Epidermal melanocyte (primary cell): ENCODE measurements around the gene C3orf85.

Experiments
- DNase-seq: peaks from one replicate; pipeline ENCODE4 v3.0.0; 2011; ENCODE audit warnings: low spot score; ENCODE audit not compliant: insufficient read length

C3orf85 gene

DNA sequence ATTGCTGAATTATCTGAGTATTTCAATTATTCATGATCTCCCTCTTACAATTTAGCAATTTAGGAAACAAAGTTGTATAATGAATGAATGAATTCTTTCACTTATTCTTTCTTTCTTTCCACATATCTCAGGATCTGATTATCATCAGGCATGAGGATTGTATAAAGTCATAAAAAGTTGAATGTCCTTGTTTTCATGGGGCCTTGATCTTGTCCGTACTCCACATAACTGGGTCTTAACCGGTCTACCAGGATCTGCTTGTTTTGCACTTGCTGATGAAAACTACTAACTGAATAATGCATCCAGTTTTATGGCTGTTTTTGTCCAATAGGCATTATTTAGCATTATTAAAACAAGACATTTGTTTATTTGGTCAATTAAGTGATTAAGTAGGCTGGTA is 12.6 kb downstream of the C3orf85 start:
- no peak for DNase-seq

DNA sequence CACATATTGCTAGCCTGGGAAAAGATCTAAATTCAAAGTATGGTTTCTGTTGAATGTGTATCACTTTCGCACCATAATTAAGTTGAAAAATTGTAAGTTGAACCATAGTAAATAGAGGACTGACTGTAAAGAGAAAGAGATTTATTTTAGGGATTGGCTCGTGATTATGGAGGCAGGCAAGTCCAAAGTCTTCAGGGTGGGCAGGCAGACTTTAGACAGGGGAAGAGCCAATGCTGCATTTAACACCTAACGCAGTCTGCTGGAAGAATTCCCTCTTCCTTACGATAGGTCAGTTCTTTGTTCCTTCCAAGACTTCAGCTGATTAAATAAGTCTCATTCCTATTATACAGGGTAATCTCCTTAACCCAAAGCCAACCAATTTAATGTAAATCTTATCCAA is 15.8 kb downstream of the C3orf85 start:
- no peak for DNase-seq

DNA sequence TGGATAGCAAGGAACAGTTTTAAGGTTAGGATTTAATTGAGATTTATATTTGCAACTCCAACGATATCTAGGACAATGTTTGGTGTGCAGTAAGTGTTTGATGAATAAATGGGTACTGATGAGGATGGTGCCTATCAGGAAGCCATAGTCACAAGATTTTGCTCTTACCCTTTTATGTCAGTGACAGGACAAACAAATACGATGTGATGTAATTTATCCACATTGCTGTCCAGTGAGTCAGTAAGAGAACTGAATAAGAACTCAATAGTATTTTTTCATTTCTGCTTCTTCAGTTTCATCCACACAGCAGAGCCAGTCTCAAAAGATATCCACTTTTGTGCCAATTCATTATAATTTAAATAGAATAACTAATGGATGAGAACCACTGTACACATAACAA is 18.5 kb downstream of the C3orf85 start:
- no peak for DNase-seq

DNA sequence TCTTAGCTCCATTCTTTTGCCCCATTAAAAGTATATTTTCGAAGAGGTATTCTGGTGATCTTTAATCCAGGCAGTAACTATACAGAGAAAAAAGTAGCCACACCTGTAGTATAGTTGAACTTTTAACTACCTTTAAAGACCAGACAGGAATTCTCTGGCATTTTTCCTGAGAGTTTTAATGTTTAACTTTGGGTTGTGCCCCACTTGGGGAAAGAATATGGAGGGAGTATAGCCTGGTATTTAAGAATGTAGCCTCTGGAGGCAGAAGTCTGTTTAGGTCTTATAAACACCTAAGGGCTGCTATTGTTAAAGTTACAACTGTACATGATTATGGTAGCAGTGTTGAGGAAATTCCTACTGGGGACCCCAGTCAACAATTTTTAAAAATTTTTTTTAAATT is 19.3 kb downstream of the C3orf85 start:
- DNase-seq = no peak

DNA sequence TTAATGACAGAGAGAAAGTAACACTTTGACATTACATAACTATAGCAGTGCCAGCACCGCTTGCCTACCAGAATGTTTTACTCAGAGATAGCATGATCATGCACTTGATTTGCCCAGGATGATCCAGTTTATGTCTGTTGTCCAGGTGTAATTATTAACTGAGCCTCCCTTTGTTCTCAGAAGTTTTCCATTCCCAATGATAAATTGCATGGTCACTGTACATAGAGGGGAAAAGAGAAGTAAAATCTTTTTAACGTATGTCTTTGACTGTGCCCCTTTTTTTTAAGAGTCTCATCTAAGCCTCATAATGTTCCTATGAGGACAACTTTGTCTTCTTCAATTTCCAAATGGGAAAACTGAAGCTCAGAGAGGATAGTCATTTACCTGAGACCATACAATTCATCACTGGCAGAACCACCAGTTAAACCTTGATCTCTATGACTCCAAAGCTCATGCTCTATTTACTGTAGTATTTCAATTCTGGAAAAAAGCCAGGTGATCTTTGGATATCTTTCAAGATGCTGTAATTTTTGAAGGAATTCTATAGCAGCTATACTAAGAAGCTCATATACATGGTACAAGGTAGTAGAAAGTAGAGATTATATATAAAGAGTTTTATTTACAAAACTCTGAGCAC is 25.1 kb downstream of the C3orf85 start:
- DNase-seq = no peak

DNA sequence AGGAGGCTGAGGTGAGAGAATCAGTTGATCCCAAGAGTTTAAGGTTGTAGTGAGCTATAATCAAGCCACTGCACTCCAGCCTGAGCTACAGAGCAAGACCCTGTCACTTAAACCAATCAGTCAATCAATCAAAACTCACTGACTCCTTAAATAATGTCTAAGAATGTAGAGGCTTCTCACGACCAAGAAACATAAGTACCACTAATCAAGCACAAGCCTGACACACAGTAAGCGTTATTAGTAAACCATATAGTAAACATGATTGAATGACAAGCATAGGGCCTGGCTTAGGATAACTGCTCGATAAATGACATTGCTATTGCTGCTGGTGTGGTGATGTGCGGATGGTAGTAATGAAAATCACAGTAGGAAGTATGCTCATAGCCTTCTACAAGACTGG is 29.4 kb downstream of the C3orf85 start:
- DNase-seq = no peak

DNA sequence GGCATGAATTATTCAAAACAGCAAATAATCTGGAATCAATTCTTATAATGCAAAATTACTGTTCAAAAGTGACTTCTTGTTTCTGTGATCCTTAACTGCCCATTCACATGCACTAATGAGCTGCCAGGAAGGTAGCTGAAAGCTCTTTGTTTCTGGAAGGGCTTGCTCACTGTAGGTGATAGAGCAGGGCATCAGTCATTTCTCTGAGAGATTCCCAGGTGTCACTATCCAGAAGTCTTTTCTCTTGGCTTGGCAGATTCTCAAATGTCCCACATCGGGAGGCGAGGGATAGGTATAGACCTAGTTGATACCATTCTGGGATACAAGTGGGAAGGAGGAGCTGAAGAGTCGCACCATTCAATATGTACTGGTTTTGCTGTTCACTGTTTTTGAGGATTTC is 35.0 kb downstream of the C3orf85 start:
- no peak for DNase-seq

DNA sequence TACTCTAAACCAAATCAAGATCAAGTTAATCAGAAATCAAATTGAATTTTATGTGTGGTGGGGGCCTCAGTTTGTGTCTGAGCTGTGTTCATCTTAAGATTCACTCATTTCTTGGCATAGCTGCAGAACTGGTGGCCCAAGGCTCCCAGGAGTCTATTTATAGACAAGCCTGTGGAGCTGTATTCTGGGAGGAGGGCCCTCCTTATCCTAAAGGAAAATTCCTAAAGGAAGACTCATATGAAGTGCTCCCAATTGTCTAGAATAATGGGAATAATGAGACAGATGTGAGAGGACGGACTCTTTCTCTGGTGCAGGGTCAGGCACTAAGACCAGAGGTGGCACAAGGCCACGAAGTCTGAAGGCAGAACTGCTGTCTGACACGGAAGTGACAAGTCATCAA is 38.9 kb downstream of the C3orf85 start:
- no peak for DNase-seq

DNA sequence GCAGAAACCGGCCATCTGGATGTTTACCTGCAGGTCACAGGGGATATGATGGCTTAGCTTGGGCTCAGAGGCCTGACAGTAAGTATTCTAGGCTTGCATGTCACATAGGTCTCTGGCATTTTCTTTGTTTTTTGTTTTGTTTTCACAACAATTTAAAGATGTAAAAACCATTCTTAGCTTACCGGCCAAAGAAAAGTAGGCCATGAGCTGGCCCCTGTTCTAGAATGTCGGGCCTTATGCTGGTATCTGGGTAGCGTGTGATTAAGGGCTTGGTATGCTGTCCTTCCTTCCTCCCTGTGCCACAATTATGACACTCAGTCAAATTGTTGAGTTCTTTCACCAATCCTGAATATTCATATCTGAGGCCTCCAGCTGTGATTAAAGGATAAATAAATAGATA is 40.2 kb downstream of the C3orf85 start:
- DNase-seq = no peak

DNA sequence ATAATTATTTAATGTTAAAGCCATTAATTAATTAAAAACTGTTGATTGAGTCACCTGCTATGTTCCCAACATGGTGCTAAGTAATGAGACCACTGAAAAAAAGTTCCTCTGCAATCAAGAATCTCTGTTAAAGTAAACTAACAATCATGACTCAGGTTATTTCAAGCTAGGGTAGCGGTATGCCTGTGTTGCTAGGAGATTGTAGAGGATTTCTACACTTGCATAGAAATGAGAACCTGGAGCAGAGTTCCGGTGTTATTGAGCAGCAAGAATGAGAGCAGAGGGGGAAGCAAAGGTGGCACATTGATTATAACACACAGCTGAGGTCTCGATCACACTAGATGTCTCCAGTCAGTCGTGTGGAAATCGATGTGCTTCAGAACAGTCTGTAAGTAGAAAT is 41.4 kb downstream of the C3orf85 start:
- DNase-seq = no peak

DNA sequence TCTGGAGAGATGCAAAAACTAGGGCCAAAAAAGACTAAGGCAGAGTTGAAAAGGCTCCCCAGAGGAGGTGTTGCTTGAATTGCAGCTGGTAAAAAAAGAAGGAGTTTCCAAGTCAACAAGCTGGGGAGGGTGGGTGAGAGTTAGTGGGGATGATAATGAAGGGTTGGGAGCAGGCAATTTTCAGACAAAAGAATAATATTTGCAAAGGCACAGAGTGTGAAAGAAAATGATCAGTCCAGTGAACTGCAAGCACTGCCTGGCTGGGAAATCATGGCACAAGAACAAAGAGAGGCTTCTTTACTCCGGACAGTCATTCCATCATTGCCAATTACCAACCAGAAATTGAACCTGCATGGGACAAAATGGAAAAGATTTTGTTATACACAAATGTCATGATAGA is 42.2 kb downstream of the C3orf85 start:
- DNase-seq = no peak

DNA sequence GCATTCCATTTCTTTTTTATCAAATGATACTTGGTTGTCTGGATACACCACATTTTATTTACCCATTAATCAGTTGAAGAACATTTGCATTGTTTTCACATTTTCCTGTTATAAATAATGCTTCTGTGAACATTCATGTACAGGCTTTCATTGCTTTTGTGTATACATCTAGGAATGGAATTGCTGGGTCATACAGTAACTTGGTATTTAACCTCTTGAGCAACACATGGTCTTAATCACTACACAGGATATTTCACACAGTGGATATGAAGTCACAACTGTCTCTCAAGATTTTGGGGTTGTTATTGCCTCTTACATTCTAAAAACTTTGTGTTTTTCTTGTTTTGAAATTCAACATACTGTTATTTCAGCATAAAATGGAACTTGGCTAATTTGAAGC is 48.2 kb downstream of the C3orf85 start:
- DNase-seq = no peak

DNA sequence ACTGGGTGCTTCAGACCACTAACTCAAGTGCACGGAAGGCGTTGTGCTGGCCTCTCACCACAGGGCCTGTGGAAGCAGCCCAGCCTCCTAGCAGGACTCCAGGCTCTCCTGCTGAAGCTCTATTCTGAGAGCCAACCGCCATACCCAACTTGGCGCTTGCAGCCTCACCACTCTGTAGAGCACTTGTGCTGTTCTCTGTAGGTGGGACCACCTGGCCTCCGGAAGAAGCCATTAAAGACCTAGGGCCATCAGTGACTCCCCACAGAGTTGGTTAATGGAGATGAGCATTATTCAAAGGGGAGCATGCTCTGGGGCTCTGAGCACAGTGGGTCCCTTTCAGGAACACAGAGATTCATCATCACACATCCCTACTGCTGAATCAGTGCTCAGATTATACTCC is 50.9 kb downstream of the C3orf85 start:
- DNase-seq = no peak

DNA sequence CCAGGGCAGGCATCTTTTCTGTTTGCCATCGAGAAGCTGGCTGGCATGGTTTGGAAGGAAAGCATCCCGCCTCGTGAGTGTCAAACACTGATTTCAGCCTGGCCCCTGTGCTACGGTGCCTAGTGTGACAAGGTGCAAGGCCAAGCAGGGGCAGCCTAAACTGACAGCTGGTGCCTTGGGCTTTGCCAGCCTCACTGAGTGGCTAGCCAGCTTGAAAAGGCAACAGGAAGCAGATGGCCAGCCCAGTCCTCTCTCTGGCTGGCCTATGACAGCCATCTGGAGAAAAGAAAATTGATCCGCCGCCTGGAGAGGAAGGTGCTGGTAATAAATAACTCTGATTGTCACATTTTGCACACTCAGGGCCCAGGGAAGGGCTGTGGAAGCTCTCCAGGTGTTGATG is 52.2 kb downstream of the C3orf85 start:
- no peak for DNase-seq

DNA sequence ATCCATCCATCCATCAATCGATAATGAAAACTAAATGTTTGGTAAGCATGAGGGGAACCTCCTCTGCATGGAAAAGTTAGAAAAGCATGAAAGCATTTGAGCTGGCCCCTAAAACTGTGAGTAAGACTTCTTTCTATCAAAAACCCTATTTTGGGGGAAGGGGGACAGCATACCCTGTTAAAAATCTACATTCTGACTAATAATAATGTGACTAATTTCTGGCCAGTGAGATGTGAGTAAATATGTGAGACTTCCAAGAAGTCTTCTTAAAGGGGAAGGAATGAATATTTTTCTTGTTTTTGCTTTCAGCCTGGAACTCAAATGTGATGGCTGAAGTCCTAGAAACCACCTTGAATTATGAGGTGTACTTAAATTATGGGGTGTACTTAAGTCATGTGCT is 54.9 kb downstream of the C3orf85 start:
- no peak for DNase-seq

DNA sequence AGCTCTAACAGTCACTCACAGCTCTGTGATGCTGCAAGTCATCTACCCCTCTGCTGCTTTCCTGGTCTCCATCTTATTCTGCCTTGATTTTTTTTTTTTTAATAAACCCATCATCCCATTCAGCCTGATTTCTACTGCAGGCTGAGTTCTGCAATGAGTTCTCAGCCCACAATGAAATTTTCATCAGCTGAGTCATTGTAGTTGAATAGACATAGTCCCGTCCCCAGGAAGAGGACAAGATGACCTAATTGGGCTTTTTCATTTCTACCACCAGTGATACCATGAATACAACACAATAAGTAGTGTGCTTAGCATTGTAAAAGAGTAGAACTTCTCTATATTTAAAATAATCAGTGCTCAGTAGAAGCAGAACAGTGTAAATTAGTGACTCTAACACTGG is 59.3 kb downstream of the C3orf85 start:
- peak; percentile 29 for DNase-seq
